Activated CD8-positive, alpha-beta memory T cell treated with anti-CD3 and anti-CD28 coated beads for 48 hours (primary cell): Measurements from ENCODE around the gene KLHDC4.
"Not testable (repeated sequence)": the region's sequence is repeated elsewhere in the genome, so short reads cannot be mapped to it uniquely, and the experiment has no call there.

Experiments
- DNase-seq, 3 experiments: peaks; one replicate each; pipeline ENCODE4 v3.0.0-alpha.2; 2020; ENCODE audit warnings: low read depth in 2 of 3, low spot score in 2 of 3

The KLHDC4 gene

DNA sequence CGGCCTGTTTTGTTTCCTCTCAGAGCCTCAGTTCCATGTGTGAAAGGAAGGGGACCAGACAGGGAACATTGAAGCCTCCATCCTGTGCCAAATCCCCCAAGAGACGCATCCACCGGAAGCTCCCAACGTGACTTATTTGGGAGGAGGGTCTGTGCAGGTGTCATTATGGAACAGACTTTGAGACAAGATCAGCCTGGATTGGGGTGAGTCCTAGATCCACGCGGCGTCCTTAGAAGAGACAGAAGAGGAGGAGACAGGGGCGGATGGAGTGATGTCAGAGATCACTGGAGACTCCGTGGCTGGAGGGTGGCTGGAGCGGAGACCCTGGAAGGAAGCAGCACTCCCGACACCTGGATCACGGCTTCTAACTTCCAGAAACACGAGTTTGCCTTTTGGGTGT, 80.0 kb downstream of the KLHDC4 start:
- DNase-seq: no peak

DNA sequence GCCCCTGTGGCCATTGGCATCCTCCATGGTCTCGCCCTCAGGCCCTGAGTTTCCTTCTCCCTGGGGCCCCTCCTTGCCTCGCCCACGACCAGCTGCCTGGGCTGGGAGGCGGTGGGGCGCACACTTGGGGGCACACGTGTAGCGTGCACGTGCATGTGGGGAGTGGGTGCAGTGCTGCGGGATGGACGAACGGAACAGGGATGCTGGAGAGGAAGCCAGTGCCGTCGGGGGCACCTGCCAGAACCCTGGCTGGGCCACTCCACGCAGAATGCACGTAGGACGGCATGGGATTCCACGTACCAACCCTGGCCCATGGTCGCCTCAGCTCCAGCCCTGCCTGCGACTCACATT, 80.4 kb downstream of the KLHDC4 start:
- DNase-seq: no peak

DNA sequence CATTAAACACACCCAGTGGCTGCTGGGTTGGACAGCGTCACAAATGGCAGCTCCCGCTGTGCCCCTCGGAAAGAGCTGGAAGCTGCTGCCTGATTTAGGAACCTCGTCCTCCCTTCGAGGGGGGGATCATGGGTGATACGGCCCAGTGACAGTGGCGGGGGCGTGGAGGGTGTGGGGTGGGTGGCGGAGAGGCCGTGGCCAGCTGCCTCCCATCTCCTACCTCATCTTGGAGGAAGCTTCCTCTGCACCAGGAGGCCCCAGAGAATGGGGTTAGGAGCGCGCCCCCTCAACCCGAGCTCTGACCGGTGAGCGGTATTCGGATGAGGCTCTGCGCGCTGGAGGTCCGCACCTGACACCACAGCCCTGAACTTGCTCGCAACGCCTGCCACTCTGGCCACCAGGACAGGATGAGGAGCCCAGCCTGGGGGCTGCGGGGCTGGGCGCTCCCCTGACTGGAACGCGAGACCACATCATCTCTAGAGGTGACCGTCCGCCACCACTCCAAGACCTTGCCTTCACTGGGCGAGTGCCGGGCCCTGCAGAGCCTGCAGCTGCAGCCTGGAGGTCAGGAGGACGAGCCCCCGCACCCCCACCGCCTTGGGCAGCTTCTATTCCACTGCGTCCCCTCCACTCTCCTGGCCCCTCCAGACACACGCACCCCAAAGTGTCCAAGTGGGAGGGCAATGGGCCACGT, 80.9 kb downstream of the KLHDC4 start:
- DNase-seq: no peak

DNA sequence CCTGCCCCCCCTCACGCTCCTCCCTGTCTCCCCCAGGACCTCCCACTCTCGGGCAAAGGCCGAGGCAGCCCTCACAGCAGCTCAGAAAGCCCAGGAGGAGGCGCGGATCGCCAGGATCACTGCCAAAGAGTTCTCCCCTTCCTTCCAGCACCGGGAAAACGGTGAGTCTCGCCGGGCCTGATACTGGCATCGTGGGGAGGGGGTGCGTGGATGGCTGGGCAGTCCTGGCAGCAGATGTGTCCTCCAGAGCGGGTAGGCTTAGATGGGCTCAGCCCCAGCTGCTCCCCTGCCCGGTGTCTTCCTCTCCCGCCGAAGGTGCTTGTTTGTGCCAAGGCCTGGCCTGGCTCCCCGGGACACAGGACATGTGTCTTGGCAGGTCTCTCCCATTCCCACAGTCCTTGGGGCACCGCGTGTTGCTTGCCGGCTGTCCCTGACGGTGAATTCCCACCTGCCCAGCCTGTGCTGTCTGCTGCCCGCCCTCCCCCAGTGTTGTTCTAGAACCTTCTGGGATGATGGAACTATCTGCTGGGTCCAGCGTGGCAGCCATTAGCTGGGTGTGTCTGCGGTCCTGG, 81.6 kb downstream of the KLHDC4 start:
- DNase-seq: no peak

DNA sequence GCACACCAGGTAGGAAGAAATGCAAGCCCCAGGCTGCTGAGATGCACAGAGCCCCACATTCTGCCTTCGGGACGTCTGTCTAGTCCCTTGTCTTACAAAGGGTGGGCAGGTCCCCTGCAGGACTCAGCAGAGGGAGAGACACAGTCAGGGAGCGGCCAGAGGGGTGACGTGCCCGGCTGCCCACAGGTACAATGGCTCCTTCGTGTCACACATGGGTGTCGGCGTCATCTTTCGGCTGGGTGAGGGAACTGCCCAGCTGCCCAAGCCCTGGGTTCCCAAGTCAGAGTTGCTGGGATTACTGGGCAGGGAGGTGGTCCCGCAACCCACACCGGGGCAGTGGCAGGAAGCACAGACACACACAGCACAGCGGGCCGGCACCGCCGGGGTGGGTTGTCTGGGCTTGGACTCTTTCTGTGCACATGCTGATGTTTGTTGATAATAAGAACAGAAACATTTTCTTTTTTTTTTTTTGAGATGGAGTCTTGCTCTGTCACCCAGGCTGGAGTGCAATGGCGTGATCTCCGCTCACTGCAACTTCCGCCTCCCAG, 82.9 kb downstream of the KLHDC4 start:
- DNase-seq: no peak

DNA sequence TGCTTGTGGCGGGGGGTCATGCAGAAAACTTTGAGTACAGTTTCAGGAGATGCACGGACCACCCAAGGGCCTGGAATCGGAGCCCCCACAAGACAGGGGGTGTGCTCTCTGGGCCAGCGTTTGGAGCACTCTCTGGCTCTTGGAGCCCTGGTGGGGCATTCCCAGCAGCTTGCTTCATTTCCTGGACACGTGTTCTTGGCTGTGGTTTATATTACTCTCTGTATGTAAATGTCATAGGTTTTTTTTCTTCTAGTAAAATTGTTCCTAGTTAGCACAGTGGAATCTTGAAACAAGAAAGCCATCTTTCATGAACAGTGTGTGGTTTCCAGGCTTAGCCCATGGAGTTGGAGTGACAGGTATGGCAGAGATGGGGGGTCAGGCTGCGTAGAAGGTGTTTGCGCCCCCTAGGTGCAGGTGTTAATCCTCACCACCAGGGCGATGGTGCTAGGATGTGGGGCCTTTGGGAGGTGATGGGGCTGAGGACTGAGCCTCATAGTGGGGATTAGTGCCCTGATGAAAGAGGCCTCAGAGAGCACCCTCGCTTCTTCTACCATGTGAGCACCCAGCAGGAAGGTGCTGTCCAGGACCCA, 83.7 kb downstream of the KLHDC4 start:
- DNase-seq: no peak

DNA sequence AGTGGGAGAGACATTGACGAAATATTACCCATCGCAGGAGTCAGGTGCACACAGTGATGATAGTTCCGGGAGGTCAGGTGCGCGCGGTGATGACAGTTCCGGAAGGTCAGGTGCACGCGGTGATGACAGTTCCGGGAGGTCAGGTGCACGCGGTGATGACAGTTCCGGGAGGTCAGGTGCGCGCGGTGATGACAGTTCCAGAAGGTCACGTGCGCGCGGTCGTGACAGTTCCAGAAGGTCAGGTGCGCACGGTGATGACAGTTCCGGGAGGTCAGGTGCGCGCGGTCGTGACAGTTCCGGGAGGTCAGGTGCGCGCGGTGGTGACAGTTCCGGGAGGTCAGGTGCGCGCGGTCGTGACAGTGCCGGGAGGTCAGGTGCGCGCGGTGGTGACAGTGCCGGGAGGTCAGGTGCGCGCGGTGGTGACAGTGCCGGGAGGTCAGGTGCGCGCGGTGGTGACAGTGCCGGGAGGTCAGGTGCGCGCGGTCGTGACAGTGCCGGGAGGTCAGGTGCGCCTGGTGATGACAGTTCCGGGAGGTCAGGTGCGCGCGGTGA, 84.7 kb downstream of the KLHDC4 start:
- not testable (repeated sequence) for DNase-seq

DNA sequence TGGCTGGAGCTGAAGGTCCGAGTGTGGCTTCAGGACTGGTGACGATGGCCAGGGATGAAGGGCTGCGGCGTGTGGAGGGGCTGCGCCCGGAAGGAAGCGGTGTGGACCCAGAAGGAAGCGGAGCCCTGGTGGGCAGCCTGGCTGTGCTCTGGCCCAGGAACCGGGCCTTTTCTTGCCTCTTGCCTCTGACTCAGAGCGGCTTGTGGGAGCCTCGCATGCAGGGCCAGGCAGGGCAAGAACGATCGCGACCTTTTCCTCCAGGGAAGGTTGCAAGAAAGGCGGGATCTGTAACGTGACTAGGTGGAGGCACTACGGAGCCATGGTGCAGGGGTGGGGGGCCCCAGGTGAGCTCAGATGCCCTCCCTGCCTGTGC, 85.5 kb downstream of the KLHDC4 start:
- no peak for DNase-seq

DNA sequence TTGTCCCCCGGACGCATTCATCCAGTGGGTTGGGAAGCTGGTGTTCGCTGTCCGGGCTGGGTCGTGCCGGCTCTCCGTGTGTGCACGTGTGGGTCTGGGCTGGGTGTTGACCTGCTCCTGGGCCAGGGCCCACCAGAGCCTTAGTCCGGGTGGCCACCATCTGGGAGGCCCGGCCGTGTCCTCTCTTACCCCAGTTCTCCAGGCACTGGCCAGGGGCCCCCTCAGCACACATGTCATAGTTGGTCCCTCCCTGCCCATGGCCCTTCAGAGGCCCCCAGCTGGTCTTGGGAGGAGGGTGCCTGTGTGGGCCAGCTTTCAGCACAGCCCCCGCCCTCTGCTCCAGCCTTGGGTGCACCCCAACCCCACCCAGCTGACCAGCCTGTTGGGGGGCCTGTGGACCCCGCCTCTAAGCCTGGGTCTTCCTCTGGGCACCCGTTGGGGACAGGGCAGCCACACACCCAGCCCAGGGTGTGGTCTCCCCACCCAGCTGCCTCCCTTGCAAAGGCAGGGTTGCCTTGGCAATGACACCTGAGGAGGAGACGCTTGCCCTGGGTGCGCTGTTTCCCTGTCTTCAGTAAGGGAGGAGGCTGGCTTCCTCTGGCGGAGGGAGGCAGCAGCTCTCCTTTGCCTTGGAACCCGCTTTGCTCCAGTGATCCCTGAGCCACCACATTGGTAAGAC, 86.1 kb downstream of the KLHDC4 start:
- no peak for DNase-seq

DNA sequence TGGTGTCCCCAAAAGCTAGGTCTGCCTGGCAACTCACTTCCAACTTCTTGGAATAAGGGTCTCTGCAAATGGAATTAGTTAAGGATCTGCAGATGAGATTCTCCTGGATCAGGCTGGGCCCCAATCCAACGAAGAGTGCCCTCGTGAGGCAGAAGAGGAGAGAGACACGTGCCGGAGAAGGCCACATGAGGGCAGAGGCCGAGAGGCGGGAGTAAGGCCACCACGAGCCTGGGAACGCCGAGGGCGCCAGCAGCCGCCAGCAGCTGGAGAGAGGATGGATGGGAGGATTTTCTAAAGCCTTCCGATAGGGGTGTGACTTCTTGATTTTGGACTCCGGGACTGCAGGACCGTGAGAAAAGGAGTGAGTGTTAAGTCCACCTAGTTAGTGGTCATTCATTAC, 87.2 kb downstream of the KLHDC4 start:
- DNase-seq: no peak

DNA sequence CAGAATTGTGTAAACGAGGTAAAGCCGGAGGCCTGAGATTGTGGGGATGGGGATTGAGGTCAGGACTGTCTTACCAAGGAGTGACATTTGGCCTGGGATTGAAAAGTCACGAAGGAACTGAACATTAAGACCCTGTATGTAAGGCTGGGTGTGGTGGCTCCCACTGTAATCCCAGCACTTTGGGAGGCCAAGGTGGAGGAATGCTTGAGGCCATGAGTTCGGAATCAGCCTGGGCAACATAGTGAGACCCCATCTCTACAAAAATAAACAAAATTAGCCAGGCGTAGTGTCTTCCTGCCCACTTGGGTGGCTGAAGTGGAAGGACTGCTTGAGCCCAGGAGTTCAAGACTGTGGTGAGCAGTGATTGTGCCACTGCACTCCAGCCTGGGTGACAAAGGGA, 88.0 kb downstream of the KLHDC4 start:
- no peak for DNase-seq

DNA sequence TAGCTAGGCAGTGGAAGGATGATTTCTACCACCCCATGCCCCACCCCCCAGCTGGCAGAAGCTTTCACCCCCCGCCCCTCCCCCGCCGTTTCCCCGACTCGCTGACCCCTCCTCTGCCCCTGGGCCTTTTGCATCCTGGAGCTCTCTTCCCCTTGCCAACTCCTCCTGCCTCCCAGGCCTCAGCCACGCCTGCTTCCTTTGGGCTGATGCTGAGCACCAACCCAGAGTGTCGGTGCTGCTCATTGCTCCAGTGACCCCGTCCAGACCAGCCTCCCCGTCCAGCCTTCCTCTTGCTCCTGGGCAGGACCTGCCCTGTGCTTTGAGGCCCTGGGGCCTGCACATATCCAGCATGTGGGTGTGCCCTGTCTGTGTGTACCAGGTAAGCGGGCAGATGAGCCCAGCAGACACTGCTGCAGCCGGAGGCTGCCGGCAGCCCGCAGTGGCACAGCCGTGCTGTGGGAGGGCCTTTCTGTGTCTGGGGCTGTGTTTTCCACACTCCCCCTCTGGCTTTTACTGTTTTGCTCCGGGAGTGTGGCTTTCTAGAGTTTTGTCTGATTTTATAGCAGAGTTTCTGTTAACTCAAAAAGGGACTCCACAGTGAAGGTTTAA, 90.6 kb downstream of the KLHDC4 start:
- no peak for DNase-seq

DNA sequence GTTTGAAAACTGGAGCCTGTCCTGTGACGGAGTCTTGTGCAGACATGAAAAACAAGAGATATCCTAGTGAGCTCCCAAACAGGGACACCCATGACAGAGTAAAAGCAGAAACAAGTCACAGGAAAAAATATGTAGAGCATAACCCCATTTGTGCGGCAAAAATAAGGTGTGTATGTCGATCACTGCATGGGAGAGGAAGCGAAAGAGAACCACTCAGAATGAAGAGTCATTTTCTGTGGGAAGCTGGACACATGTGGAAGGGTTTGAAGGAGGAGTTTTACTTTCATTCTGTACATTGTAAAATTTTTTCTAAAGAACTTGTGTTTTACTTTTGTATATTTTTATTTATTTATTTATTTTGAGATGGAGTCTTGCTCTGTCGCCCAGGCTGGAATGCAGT, 91.4 kb downstream of the KLHDC4 start:
- DNase-seq: no peak

DNA sequence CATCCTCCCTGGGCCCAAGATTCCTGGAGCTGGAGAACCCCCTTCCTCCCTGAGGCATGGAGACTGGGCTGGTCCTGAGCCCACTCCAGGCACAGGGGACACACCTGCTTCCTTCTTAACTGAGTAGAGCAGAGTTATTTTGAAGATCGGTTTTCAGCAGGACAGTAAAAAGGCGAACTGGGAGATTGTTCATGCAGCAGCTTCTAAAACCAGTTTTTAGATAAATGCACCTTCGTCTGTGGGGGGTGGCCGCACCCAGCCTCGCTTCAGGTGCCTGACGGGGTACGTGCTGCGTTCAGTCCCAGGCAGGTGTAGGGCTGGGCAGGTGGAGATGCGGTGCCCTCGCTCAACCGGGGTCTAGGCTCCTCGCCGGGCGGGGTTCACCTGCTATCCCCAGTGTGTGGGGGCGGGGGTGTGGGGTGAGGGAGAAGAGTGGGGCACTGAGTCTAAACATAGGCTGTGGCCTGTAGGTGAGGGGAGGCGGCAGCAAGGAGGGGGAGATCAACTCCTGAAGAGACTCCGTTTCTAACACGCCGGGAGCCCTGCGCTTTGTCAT, 94.0 kb downstream of the KLHDC4 start:
- DNase-seq: no peak

DNA sequence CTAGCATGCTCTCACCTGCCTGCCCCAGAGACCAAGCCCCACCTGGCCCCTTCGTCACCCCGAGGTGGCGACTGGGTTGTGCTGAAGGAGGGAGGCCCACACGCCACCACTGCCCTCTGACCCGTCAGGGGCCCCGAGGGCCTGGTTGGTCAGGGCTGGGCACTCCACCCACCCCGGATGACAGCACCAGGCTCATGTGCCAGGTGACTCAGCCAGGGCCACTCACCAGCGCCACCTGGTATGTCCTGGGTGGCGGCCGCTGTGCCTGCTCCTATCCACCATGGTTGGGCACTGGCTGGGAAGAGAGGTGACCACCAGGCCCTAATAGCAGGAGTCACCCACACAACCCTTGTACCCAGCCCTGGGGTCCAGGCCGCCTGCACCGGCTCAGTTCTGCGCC, 94.6 kb downstream of the KLHDC4 start:
- DNase-seq: no peak

DNA sequence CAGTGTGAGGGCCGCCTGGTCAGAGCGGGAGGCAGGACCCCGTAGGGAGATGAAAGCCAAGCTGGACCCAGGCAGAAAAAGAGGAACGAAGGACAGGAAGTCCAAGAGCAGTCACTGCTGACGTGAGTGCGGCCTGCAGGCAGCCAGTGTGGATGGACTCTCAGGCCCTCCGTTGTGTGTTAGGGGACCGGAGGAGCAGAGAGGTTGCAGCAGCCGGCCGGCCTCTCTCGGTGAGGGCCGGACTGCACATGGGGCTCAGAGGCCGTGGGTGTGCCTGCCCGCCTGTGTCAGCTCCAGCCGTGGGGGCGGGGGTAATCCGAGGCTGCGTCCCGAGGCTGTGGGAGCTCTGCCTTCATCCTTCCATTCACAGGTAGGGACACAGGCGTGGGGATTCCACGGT, 96.1 kb downstream of the KLHDC4 start:
- DNase-seq: no peak

DNA sequence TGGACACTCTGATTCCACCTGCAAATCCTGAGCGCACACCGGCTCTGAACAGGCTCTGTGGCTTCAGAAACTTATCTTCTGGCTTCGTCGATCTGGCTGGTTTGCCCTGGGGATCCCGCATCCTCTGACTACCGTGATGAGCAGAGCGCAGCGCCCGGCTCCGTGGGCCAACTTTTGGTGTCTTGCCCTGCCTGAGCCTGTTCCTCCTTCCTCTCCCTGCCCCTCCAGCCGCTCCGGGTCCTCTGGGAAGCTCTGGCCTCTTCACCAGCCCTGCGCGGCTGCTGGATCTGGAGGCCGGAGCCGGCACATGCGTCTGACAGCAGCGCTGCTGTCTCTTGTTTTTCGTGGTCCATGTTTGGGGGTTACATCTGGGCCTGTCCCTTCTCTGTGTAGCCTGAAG, 97.8 kb downstream of the KLHDC4 start:
- no peak for DNase-seq

DNA sequence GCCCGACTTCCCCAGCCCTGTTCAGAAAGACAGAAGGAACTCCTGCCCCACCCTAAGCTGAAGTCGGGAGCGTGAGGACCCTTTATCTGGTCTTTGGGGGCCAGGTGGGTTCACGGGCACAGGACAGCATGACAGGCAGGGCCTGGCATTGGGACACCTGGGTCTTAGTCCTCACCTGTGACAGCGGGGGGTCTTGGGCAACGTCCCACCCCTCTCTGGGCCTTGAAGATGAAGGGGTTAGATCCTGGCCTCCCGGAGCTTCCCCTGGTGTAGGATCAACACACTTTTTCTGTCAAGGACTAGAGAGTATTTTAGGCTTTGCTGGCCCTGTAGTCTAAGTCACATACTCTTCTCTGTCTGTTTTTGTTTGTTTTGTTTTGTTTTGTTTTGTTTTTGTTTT, 98.3 kb downstream of the KLHDC4 start:
- DNase-seq: no peak

DNA sequence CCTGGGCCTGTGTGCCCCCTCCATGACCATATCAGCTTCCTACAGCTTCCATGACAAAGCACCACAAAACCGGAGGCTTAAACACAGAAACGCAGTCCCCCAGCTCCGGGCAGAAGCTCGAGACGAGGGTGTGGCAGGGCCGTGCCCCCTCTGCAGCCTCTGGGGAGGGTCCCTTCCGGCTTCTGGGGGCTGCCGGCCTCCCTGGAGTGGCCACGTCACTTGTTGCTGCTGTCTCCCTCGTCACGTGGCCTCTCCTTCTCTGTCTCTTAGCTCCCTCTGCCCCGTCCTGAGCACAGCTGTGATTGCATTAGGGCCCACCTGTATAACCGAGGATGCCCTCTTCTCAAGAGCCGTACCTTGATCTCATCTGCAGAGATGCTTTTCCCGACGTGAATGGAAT, 98.9 kb downstream of the KLHDC4 start:
- DNase-seq: no peak

DNA sequence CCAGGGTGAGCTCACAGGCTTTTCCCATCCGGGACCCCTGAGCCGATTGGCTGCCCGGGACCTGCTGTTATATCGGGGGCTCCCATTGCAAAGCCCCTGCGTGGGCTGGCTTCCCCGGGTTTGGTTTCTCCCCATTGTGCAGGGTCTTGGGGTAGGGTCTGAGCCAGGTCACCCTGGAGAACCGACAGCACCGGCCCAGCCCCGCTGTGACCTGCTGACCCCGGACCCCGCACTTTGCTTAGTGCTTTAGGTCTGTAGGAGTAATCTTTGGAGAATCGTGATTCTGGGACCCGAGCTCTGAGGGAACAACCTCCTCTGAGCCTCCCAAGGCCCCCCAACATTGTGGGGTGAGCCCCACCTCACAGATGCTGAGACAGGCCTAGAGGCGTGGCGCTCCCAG, 100.6 kb downstream of the KLHDC4 start:
- DNase-seq: no peak

DNA sequence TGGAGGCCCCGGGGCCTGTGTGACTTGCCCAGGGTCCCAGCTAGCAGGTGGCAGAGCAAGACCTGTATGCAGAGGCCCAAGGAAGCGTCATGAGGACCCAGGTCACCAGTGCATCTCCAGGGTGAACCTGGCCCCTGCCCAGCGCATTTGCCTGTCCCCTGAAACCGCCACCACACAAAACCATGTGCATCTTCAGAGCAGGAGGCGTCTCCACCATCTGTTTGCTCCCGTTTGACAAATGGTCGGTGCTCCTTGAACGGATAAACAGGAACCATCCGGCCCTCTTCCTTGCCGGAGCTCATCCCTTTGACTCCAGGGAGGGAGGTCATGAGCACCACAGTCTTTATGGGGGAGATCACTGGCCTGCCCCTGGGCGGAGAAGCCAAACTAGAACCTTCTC, 101.0 kb downstream of the KLHDC4 start:
- no peak for DNase-seq
